Left forelimb (tissue), 1 donor: Measurements from ENCODE around the gene TEAD1.

Experiments used
- DNase-seq: peaks from one replicate; pipeline ENCODE4 v3.0.0-alpha.2; 2018; ENCODE audit warnings: low spot score

TEAD1 gene

GRCh38 chr11:12811861-12812260 is 137.6 kb downstream of the TEAD1 start:
- DNase-seq, result no peak

- no peak for DNase-seq
These were observed 138.6 kb downstream of the TEAD1 start for GRCh38 chr11:12812849-12813248.

- no peak for DNase-seq
These were observed 139.4 kb downstream of the TEAD1 start for GRCh38 chr11:12813371-12814225.

GRCh38 chr11:12815129-12815480 is 140.9 kb downstream of the TEAD1 start:
- no peak for DNase-seq

- no peak for DNase-seq
These were observed 141.8 kb downstream of the TEAD1 start for GRCh38 chr11:12815931-12816494.

- DNase-seq, result no peak
These were observed 143.6 kb downstream of the TEAD1 start for GRCh38 chr11:12817681-12818332.

- no peak for DNase-seq
These were observed 144.3 kb downstream of the TEAD1 start for GRCh38 chr11:12818333-12819015.

- DNase-seq, result no peak
These were observed 148.3 kb downstream of the TEAD1 start for GRCh38 chr11:12822392-12823022.

- no peak for DNase-seq
These were observed 150.2 kb downstream of the TEAD1 start for GRCh38 chr11:12824281-12825041.

- no peak for DNase-seq
These were observed 152.2 kb downstream of the TEAD1 start for GRCh38 chr11:12826441-12826840.

GRCh38 chr11:12827369-12827768 is 153.1 kb downstream of the TEAD1 start:
- no peak for DNase-seq

- DNase-seq, result no peak
These were observed 153.9 kb downstream of the TEAD1 start for GRCh38 chr11:12827929-12828812.

- no peak for DNase-seq
These were observed 154.9 kb downstream of the TEAD1 start for GRCh38 chr11:12829131-12829530.

GRCh38 chr11:12829540-12830314 is 155.5 kb downstream of the TEAD1 start:
- DNase-seq, result no peak

GRCh38 chr11:12831471-12832202 is 157.4 kb downstream of the TEAD1 start:
- no peak for DNase-seq

GRCh38 chr11:12832480-12833224 is 158.4 kb downstream of the TEAD1 start:
- no peak for DNase-seq

- no peak for DNase-seq
These were observed 159.9 kb downstream of the TEAD1 start for GRCh38 chr11:12834166-12834565.

- DNase-seq, result no peak
These were observed 160.4 kb downstream of the TEAD1 start for GRCh38 chr11:12834630-12835029.
